Fibroblast of villous mesenchyme (primary cell): ENCODE data around the gene CLASP1. TPM values are rescaled to one million over a fixed set of nuclear protein-coding genes. Genes with fewer than 3 reads are reported as not detected.
A peak's percentile ranks its signal among the peaks of the same experiment; 100 is the strongest.

Experiments used
- DNase-seq: peaks from one replicate; pipeline ENCODE4 v3.0.0-alpha.2; 2010; ENCODE audit warnings: low read depth
- H3K4me3 ChIP-seq: 2 replicates; pipeline ENCODE4 v1.5.1; 2011; ENCODE audit warnings: low read depth, mild to moderate bottlenecking, low read length
- CTCF ChIP-seq: IDR thresholded peaks from 2 replicates; pipeline ENCODE4 v1.5.1; 2012; ENCODE audit warnings: low read depth, mild to moderate bottlenecking, low read length; ENCODE audit not compliant: insufficient read depth
- total RNA-seq: library from RNA; depleted of rRNA; stranded (reverse); fragments of >200 nt; gene quantifications from 2 replicates; pipeline ENCODE4 v1.2.3, GENCODE V29; 2012

Gene CLASP1
- total RNA-seq, 1 donor: 58.3 TPM

- H3K4me3 ChIP-seq: no peak overlapping the region
- DNase-seq: no peak
- no peak for TF ChIP-seq CTCF
These were observed 291.0 kb downstream of the CLASP1 start for GRCh38 chr2:121358291-121358690.

GRCh38 chr2:121356058-121356640 is 293.1 kb downstream of the CLASP1 start:
- H3K4me3 ChIP-seq: no peak overlapping the region
- peak; percentile 74 for DNase-seq
- TF ChIP-seq CTCF: peak; percentile 81

- no peak overlapping the region for H3K4me3 ChIP-seq
- no peak for TF ChIP-seq CTCF
- DNase-seq: peak; percentile 8
These were observed 293.8 kb downstream of the CLASP1 start for GRCh38 chr2:121355488-121355887.

- H3K4me3 ChIP-seq: no peak overlapping the region
- DNase-seq: no peak
- TF ChIP-seq CTCF: no peak
These were observed 297.5 kb downstream of the CLASP1 start for GRCh38 chr2:121351521-121352318.

- TF ChIP-seq CTCF: no peak
- no peak overlapping the region for H3K4me3 ChIP-seq
- DNase-seq: no peak
These were observed 298.4 kb downstream of the CLASP1 start for GRCh38 chr2:121350890-121351289.

- no peak overlapping the region for H3K4me3 ChIP-seq
- no peak for TF ChIP-seq CTCF
- DNase-seq: no peak
These were observed 298.9 kb downstream of the CLASP1 start for GRCh38 chr2:121350402-121350775.
